NCI-H526 treated with DMSO at 0.1 percent for 48 hours (cell line): ENCODE measurements around the gene LRTM2.
A peak's percentile ranks its signal among the peaks of the same experiment; 100 is the strongest.

Experiments used
- DNase-seq: peaks from one replicate; lab custom pipeline; 2025; lab: John Stamatoyannopoulos, UW

Gene LRTM2

DNA sequence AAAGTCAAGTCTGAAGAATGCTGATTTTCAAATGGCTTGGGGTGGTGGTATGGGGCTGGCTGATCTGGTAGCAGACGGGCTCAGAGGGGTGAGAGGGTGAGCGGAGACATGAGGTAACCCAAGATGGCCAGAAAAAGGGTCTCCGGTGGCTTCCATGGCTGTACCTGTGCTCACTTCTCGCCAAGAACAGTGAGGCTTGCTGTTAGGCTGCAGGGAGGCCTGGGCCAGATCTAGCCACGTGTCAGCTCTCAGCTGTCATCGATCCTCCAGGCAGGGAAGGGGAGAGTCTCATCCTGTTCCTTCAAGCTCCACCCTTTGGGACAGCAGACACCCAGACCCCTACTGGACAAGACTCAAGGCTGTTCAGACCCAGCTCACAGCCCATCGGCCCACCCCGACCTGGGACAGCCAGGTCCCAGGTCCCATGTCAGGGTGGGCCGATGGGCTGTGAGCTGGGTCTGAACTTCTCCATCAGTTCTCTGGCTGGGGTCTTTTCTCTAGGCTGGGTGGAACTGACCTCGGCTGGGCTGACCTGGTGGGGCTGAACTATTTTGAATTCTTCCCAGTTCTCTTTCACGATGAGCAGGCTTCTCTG lies 9.0 kb downstream of the LRTM2 start:
- DNase-seq = no peak

DNA sequence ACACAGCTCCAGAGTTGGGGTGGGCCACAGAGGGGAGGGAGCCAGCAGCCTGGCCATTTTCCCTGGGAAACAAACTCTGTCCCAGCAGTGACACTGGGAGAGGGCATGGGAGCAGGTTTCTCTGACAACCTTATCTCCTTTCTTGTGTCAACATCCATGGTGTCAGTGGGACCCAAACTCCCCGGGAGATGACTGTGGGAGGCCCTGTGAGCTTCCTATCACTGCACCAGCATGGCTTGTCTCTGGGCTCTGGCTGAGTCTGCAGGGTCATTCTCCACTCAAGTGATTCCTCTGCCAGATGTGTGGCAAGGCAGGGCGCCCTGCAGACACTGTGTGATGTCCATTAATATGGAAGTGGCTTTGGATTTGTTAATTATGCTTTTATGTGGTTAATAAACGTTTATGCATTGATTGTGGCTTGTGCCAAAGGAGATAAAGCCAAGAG lies 10.1 kb downstream of the LRTM2 start:
- no peak for DNase-seq

DNA sequence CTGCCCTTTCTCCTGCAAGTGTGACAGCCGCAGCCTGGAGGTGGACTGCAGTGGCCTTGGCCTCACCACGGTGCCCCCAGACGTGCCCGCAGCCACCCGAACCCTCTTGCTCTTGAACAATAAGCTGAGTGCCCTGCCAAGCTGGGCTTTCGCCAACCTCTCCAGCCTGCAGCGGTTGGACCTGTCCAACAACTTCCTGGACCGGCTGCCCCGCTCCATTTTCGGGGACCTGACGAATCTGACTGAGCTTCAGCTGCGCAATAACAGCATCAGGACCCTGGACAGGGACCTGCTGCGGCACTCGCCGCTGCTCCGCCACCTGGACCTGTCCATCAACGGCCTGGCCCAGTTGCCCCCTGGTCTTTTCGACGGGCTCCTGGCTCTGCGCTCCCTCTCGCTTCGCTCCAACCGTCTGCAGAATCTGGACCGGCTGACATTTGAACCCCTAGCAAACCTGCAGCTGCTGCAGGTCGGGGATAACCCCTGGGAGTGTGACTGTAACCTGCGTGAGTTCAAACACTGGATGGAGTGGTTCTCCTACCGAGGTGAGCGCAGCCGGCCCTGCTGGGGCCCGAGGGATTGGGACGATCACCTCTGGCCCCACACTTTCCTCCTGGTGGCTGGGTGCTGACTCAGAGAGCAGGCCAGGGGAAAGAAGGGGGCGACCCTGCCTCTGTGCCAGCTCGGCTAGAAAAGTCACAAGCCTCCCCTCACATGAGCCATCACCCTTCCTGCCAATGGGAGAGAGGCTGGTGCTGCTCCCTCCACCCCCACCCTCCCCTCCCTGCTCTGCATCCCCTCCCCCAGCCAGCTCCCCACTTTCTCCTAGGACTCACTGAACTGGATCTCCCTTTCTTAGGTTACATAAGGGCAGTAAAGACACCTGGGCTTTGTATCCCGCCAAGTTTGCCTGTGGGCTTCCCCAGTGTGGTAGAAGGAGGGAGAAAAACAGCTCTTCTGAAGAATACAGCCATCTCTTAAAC lies 10.9 kb downstream of the LRTM2 start:
- no peak for DNase-seq

DNA sequence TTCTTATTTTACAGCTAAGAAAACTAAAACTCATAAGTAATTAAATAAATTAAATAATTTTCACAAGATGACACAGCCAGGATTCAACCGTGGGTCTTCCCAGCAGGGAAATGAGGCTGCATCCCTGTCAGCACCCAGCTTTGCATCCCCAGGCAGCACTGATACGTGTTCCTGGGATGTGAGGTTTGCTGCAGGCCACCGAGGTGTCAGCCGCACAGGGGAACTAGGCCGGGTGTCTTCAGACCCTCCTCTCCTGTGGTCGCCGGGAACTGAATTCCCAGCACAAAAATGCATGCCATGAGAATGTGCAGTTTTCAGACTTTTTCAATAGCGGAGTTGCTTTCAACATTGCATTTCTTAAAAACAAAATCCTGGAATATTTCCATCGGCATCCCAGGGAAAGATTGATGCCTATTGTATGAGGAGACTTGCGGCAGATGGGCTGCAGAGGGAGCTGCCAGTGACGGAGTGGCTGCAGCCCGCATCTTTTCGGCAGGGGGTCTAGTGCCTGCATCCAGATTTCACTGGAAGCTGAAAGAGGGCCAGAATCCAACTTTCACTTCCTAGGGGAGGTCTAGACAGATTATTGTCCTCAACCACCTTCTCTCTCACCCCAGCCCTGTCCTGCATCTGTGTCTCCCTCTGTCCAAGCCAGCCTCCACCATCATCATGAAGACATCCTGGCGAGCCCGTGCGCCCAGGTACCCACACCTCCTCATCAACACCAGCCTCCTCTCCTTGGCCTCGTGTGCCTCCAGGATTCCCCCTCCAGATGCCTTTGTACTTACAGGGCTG lies 12.6 kb downstream of the LRTM2 start:
- DNase-seq = no peak

DNA sequence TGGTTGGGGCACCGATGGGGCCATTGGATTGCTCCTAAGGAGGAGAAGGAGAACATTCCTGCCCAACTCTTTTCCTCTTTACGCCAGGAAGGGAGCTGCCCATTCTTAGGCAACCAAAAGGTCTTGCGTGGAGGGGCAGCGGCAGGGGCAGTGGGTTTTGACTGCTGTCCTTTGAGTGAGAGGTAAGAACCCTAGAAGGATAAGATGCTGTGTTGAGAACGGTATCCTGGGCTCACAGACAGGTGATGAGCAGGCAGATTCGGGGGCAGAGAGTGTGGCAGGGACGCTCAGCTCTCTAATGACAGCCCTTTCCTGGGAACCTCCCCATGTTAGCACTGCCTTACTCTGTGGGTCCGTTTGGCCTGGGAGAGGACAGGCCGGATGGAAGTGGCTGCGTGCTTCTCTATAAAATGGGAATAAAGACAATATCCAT lies 13.2 kb downstream of the LRTM2 start:
- DNase-seq = no peak

DNA sequence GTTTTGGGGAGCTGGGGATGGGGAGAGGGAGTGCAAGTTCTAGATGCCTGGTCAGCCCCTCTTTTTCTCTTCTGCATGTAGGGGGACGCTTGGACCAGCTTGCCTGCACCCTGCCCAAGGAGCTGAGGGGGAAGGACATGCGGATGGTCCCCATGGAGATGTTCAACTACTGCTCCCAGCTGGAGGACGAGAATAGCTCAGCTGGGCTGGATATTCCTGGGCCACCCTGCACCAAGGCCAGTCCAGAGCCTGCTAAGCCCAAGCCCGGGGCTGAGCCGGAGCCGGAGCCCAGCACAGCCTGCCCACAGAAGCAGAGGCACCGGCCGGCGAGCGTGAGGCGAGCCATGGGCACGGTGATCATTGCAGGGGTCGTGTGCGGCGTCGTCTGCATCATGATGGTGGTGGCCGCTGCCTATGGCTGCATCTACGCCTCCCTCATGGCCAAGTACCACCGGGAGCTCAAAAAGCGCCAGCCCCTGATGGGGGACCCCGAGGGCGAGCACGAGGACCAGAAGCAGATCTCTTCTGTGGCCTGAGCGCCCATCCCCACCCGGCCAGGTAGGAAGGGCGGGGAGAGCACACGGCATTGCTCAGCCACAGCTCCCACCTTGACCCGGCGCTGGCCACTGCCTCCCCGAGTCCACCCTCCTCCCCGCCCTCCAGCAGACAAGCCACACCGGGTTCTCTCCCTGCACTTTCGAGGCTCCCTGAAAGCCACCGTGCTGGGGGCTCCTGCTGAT lies 14.0 kb downstream of the LRTM2 start:
- no peak for DNase-seq

DNA sequence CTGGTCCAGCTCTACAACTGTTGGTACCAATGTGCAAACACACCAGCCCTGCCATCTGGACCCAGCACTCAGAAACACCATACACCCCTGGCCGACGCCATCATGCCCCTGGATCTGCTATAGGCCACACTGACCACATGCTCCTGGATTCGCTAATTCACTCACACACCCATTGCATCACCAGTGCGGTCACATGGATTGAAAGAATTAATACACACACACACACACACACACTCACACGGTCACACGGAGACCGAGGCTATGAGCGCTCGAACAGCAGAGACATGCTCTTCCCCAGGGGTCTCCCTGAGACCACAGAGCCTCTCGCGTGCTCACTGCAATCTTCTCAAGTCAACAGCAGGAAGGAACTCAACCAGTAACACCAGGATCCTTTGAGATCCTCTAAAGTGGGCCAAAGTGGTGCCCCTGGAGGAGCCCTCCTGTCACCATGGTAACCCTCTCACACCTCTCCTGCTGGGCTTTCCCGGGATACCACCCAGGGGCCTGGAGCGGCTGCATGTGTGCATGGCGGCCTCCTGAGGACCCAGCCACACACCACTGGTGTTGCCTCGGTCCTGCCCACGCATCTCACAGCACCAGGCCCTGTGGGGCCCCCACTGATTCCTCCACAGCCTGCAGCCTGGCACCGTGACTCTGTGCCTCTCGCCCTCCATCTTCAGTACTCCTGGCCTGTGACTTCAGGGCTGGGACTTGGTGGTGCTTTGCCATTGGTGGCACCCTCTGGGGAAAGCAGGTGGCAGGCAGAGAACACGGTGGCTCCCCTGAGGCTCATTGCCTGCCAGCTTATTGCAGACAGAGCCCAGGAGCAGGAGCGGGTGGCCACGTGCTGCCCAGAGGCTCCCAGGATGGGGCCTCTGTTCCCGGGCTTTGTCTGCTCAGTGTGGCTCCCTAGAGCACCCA lies 15.1 kb downstream of the LRTM2 start:
- DNase-seq = no peak

DNA sequence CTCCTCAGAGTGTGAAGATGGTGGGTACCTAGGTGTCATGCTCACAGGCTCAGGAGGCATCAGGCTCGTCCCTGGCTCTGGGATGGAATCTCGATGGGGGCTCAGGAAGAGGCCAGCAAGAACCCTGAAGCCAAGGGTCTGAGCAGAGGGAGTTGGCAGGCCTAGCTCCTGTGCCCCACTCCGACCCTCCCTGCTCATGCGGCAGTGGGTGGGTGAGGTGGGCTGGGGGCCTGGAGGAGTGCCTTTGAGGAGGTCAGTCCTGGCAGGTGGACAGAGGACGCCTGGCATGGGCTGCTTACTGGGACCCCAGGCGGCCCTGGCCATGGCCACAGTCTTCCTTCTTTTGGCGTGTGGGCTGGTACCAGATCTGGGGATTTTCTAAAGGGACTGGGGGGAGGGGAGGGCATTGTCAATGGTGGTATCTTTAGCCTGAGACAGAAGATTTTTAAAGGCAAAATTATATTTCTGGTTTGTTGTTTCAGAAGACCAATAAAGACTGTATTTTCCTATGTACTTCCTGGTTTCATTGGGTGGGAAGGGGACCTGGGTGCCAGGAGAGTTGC lies 16.0 kb downstream of the LRTM2 start:
- DNase-seq = no peak

DNA sequence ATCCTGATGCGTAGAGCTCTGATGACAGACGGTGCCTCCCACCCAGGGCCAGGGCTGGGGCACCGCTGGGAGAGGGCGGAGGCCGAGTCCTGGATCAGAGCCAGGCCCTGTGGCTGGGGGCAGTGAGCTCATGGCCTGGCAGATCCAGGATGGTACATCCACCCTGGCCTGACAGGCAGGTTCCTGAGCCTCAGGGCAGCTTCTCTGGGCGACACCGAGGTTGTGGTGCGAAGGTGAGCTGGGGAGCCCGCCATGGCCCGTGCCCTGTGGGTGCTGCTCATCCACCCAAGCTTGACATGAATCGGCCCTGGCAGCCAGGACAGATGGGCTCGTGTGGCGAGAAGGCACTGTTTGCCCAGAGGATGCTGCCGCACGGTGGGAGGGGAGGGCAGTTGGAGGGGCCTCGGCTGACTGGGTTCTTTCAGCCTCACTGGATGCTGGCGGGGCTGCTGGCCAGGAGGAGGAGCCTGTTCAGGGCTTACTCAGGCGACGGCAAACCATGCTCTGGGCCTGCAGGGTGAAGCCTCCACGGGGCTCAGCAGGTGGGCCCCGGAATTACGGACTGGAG lies 16.6 kb downstream of the LRTM2 start:
- DNase-seq = no peak

DNA sequence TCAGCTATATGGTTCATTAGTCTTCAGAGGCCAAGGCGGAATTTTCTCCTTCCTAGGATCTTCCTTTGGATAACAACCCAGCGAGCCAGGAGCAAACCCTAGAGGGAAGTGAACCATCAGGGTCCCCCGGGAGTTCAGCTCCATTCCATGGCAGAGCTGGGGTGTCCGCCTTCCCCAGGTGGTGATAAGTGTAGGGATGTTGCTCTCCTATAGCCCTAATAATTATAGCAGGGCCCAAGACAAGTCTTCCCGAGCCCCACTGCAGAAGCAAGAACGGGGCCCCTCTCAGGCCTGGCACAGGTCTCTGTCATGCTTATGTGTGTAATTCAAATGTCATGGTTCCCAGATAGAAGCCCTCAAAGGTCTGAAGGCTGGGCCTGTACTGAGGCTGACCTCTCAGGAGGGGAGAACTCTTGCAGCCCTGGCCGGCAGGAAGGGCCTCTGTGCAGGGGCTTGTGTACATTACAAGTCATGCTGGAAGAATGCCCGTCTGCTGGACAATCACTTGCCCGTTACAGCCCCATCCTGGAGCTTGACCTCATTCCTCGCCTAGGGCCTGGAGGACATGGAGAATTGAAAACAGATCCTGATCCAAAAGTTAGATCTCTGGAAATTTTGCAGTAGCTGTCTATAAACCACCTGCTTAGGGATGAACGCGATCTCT lies 17.3 kb downstream of the LRTM2 start:
- no peak for DNase-seq

DNA sequence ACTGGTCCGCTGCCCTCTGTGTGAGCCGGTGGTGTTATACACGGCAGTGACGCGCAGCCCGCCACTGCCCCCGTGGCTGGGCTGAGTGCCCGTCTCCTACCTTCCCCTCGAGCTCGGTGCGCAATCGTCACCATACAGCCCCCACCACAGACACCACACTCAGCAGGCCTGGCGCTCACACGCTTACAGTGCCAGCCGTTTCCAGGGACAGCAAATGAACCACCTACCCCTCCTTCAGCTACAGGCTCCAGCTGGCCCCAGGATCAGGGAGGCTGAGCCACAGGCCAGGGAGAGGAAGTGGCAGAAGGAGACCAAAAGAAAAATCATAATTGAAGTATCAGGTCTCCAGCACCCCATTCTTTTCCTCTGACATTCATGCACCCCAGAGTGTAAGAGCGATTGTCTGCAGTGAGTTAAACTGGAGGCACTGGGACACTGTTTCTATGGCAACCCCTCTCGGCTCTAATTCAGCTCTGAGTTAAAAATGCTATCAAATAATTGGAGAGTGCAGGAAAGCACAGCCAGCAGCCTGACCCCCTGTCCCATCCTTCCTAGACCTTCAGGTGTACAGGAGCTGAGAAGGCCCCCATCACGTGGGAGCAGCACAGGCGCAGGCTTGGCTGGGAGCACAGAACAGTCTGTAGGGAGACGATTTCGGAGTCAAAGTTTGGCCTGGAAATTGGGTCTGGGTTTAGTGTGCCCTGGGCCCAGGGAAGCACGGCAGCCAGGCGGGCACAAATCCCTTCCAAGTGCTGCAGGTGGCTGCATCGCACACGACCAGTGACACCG lies 18.0 kb downstream of the LRTM2 start:
- no peak for DNase-seq

DNA sequence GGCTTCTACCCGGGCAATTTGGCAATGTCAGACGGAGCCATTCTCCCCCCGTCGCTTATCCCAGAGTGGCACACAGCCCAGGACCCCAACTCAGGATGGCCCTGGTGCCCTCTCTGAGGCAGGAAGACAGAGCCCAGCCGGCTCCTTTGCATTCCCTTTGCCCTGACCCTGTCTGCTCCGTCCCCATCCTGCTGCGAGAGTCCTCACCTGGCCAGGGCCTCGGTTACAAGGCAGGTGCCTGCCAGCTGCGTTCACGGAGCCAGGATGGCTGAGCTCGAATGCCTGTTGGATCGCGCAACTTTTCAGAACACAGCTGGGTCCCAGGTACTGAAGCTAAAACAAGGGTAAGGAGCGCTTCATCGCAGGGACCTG lies 18.6 kb downstream of the LRTM2 start:
- no peak for DNase-seq

DNA sequence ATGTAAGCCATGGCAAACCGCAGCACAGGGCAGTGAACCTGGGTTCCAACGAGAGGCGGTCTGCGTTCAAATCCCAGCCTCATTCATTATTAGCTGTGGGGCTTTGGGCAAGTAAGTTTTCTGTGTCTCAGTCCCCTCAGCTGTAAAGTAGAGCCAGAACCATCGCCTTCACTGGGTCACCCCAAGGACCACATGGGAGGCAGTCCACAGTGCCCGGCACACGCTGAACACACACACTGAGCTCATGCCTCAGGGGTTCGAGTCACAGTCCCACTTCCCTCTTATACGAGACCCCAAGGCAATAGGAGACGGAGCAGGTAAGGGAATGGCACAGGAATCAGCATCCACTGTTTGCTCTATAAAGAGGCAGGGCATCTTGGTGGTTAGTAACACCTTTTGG lies 19.1 kb downstream of the LRTM2 start:
- no peak for DNase-seq

DNA sequence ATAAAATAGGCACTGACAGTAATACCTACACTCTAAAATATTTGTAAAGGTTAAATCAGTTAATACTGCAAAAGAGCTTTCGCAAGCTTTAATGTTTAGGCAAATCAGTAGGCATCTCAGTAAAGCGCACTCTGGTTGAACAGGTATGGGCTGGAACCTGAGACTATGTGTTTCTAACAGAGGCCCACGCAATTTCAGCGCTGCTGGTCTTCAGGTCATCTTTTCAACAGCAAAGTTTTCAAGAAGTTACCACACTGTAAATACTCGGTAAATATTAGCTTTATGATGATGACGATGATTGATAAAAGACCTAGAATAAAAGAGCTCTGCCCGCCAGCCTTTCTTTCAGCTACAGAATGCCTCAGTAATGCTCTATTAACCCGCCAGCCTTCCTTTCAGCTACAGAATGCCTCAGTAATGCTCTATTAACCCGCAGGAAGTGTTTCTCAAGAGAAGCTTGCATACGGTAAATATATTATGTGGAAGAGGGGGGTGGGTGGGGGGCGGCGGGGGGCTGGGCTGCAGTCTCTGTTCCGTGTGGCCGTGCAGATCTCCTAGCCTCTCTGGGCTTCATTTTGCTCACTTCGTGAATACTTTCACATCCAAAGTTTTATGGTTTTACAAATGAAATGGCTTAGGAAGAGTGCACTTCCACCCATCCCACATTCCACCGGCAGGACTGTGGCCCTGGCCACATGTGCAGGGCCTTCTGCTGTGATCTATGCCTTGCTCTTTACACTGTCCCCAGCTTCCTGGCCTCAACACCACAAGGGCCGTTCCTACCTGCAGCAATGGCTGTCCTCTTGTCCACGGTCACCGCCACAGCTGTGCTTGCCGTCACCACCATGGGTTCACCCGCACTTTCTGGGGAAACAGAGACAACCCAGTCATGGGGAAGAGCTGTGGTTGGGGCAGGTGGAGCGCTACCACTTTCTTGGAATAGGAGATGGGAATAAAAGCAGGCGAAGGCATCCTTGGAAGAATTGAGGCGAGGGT lies 19.9 kb downstream of the LRTM2 start:
- peak; percentile 31 for DNase-seq

DNA sequence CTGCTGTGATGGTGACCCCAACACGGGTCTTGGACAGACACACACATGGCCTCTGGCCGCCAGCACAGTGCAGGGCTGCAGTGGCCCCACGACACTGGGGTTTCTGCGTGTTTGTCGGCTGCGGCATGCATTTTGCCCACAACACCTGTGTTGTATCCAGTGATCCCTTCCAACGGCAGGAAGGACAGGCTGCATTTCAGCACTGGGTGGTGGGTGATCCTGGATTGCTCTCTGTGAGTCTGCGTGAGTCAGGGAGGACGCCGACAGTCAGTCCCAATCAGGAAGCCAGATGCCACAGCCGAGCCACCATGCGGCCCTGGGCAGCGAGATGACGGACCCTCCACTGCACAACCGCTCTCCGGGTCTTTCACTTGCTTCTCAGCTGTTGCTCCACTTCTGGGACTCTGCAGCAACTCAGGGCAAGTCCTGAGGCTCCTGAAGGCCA lies 20.6 kb downstream of the LRTM2 start:
- no peak for DNase-seq

DNA sequence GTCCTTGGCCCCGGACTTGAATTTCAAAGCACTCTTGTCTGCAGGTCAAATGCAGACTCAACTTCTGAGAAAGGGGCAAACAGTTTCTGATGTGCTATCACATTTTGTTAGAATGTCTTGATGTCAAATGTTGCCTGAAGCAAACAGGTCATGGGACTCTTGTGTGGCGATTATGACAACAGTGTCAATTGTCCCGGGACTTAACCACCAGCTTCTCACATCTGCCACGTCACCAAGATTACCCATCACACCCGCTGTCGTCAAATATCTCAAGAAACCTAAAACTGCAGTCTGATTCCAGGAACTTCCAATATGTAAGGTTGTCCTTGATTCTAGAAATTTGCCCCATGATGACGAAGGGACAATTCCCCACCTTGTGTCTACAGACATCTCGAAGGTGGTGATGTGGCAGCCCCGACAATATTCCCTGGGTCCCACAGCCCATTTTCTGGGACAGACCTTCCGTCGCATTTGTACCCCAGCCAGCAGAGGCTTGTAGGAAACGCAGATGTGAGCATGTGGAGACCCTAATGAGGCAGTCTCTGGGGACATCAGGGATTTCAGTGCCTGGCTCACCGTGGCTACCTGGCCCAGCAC lies 21.3 kb downstream of the LRTM2 start:
- no peak for DNase-seq
